SK-N-MC (cell line): Measurements from ENCODE around the gene HPS1.
"Not testable (repeated sequence)": the region's sequence is repeated elsewhere in the genome, so short reads cannot be mapped to it uniquely, and the experiment has no call there.

Experiments
- DNase-seq: peaks from one replicate; pipeline ENCODE4 v3.0.0-alpha.2; 2011; ENCODE audit warnings: low read depth, low spot score
- H3K27ac ChIP-seq: fragments of 200-600 bp; sonication (generic); 2 replicates; pipeline ENCODE4 v1.5.1; 2016; ENCODE audit warnings: mixed run types
- H3K36me3 ChIP-seq: fragments of 200-600 bp; sonication (generic); 2 replicates; pipeline ENCODE4 v1.6.1; 2017; ENCODE audit warnings: antibody characterized with exemption, low read length, mixed read lengths; ENCODE audit not compliant: insufficient read depth
- H3K4me3 ChIP-seq: fragments of 200-600 bp; sonication (generic); 2 replicates; pipeline ENCODE4 v1.5.1; 2016
- H3K9ac ChIP-seq: fragments of 200-600 bp; sonication (generic); 2 replicates; pipeline ENCODE4 v1.8.0; 2017; ENCODE audit warnings: mixed run types, mixed read lengths; ENCODE audit not compliant: insufficient read length
- H3K9me3 ChIP-seq: fragments of 200-600 bp; sonication (generic); 2 replicates; pipeline ENCODE4 v1.6.1; 2017; ENCODE audit warnings: low read depth, mild to moderate bottlenecking, antibody characterized with exemption, low read length, moderate library complexity, mixed read lengths
- EZH2 ChIP-seq: fragments of 200-600 bp; sonication (generic); IDR thresholded peaks from one replicate; pipeline ENCODE4 v1.6.1; 2017; ENCODE audit warnings: antibody characterized with exemption
- FOXP2 ChIP-seq: optimal IDR thresholded peaks from 2 replicates; pipeline ENCODE3; 2011; ENCODE audit warnings: mild to moderate bottlenecking, moderate library complexity; ENCODE audit not compliant: insufficient read depth; ENCODE audit errors: extremely low read length, control extremely low read depth
- POLR2AphosphoS5 ChIP-seq: IDR thresholded peaks from 2 replicates; pipeline ENCODE4 v1.6.1; 2012; ENCODE audit warnings: mild to moderate bottlenecking, low read depth, low read length, borderline replicate concordance

The HPS1 gene

DNA sequence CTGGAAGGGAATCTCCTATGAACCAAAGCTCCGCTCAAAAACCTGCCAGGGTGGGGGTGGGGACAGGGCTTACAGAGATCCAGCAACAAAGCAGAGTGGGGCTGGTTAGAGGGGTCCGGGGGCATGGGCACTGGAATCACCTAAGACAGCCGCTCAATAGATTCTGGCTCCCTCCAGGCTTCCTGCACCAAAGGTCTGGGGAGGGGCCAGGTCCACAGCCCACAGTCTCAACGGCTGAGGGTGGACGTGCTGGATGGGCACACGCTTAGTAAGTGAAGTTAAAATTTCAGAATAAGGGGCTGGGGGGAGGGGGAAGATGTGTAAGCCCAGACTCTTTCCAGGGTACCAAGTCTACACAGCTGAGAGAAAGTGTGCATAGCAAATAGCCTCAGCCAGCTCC, 62.9 kb downstream of the HPS1 start:
- Histone ChIP-seq H3K27ac (no peak overlapping the region), H3K36me3 (no peaks in the 10 kb centered on the region), H3K9ac (no peak overlapping the region), H3K4me3 (no peak overlapping the region), H3K9me3 (no peaks in the 10 kb centered on the region)
- TF ChIP-seq FOXP2 (no peak), EZH2 (no peak), POLR2AphosphoS5 (no peak)
- DNase-seq: no peak

DNA sequence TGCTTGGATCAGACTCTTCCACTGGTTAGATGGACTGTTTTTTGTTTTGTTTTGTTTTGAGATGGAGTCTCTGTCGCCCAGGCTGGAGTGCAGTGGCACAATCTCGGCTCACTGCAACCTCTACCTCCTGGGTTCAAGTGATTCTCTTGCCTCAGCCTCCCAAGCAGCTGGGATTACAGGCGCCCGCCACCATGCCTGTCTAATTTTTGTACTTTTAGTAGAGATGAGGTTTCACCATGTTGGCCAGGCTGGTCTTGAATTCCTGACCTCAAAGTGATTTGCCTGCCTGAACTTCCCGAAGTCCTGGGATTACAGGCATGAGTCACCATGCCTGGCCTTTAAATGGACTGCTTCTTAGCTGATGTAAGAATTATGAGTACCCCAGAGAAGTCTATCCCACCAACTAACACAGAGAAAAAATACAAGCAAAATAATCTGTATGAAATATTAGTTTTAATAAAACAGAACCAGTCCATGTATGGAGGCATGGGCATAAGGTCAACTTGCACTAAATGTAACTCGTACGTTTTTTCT, 63.5 kb downstream of the HPS1 start:
- H3K36me3 ChIP-seq, H3K9ac ChIP-seq, H3K4me3 ChIP-seq, H3K27ac ChIP-seq, H3K9me3 ChIP-seq, DNase-seq: not testable (repeated sequence)

- Histone ChIP-seq H3K27ac (no peak overlapping the region), H3K36me3 (no peaks in the 10 kb centered on the region), H3K9me3 (no peaks in the 10 kb centered on the region), H3K4me3 (no peak overlapping the region), H3K9ac (no peak overlapping the region)
- no peak for DNase-seq
- TF ChIP-seq FOXP2: no peak
- TF ChIP-seq EZH2: no peak
- no peak for TF ChIP-seq POLR2AphosphoS5
These were observed 64.0 kb downstream of the HPS1 start for GRCh38 chr10:98382691-98383101.

DNA sequence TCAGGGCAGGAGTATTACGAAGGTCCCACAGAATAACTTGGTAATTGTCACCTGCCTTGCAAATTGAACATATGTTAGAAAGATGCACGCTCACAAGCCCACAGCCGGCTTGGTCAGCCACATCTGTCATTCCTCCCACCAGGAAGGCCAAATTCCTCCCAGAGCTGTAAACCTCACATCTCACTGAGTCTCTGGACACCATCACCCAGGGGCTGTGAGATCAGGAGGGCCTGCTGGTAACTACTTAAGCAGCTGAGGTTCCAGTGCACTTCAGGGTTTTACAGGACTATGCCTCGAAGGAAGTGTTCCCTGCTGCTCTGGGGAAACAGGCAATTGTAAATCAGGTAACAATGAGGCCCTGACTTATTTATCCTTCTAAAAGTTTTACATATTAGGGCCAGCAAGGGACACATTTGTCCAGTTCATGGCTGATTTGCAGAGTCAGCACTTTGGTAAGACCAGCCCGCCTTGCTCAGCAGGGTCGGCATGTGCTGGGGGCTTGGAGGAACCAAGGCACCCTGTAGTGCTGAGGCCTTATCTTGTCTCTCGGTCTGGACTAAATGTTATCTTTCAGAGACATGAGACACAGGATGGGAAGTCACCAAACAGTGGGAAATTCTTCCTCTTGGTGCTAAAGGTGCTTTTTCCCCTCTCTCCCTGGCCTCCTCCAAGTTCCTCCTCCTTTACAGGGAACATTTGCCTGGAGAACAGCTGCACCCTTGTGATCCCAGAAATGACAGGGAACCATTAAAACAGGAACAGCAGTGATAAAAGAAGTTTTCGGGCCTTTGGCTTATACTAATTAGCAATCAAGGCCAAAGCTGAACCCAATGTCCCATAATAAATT, 66.0 kb downstream of the HPS1 start:
- TF ChIP-seq FOXP2: no peak
- TF ChIP-seq POLR2AphosphoS5: no peak
- TF ChIP-seq EZH2: no peak
- no peak overlapping the region for H3K9ac ChIP-seq
- no peak overlapping the region for H3K4me3 ChIP-seq
- H3K27ac ChIP-seq: no peak overlapping the region
- no peaks in the 10 kb centered on the region for H3K9me3 ChIP-seq
- DNase-seq: no peak
- no peaks in the 10 kb centered on the region for H3K36me3 ChIP-seq

DNA sequence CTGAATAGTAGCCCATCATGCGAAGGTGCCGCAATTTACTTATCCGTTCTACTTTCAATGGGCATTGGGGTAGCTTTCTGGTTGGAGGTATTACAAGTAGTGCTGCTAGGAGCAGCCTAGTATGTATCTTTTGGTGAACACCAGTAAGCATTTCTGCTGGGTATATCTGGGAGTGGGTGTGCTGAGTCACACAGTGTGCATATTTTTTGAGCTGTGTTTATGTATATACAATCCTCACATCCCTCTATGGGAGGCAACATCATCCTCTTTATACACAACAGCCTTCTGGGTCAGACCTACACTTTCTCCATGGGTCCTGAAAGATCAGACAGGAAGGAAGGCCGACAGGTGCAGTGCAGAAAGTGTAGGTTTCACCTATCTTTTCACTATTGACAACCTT, 68.0 kb downstream of the HPS1 start:
- H3K9me3 ChIP-seq: no peaks in the 10 kb centered on the region
- TF ChIP-seq EZH2 (no peak), FOXP2 (no peak)
- no peak overlapping the region for H3K4me3 ChIP-seq
- no peak for DNase-seq
- no peak overlapping the region for H3K9ac ChIP-seq
- no peak overlapping the region for H3K27ac ChIP-seq
- no peaks in the 10 kb centered on the region for H3K36me3 ChIP-seq

GRCh38 chr10:98377536-98377935, 69.2 kb downstream of the HPS1 start:
- Histone ChIP-seq H3K4me3 (no peak overlapping the region), H3K36me3 (no peaks in the 10 kb centered on the region), H3K9ac (no peak overlapping the region), H3K9me3 (no peaks in the 10 kb centered on the region), H3K27ac (no peak overlapping the region)
- TF ChIP-seq POLR2AphosphoS5: no peak
- TF ChIP-seq EZH2: no peak
- TF ChIP-seq FOXP2: no peak
- DNase-seq: no peak

- no peak for TF ChIP-seq FOXP2
- H3K36me3 ChIP-seq: no peaks in the 10 kb centered on the region
- no peak overlapping the region for H3K4me3 ChIP-seq
- H3K9ac ChIP-seq: no peak overlapping the region
- H3K9me3 ChIP-seq: no peaks in the 10 kb centered on the region
- H3K27ac ChIP-seq: no peak overlapping the region
- no peak for DNase-seq
These were observed 69.7 kb downstream of the HPS1 start for GRCh38 chr10:98377001-98377400.

- Histone ChIP-seq H3K27ac (no peak overlapping the region), H3K9me3 (no peaks in the 10 kb centered on the region), H3K36me3 (no peaks in the 10 kb centered on the region), H3K4me3 (no peak overlapping the region), H3K9ac (no peak overlapping the region)
- no peak for DNase-seq
- TF ChIP-seq POLR2AphosphoS5: no peak
These were observed 70.2 kb downstream of the HPS1 start for GRCh38 chr10:98376485-98376884.
